Fibroblast of pulmonary artery (primary cell): ENCODE data around the gene TMPRSS5.
A peak's percentile ranks its signal among the peaks of the same experiment; 100 is the strongest.

Source experiments
- DNase-seq: peaks from one replicate; pipeline ENCODE4 v3.0.0-alpha.2; 2010; ENCODE audit warnings: low read depth
- H3K4me3 ChIP-seq: replicated peaks from 2 replicates; pipeline ENCODE4 v1.5.1; 2011; ENCODE audit warnings: low read depth, mild to moderate bottlenecking, control low read depth, low read length, moderate library complexity
- TF ChIP-seq, protein P1 (sequence below): IDR thresholded peaks from 2 replicates; pipeline ENCODE4 v1.5.1; 2011; ENCODE audit warnings: mild to moderate bottlenecking, control low read depth, low read length, inconsistent platforms; ENCODE audit errors: missing control alignments

The TMPRSS5 gene

DNA sequence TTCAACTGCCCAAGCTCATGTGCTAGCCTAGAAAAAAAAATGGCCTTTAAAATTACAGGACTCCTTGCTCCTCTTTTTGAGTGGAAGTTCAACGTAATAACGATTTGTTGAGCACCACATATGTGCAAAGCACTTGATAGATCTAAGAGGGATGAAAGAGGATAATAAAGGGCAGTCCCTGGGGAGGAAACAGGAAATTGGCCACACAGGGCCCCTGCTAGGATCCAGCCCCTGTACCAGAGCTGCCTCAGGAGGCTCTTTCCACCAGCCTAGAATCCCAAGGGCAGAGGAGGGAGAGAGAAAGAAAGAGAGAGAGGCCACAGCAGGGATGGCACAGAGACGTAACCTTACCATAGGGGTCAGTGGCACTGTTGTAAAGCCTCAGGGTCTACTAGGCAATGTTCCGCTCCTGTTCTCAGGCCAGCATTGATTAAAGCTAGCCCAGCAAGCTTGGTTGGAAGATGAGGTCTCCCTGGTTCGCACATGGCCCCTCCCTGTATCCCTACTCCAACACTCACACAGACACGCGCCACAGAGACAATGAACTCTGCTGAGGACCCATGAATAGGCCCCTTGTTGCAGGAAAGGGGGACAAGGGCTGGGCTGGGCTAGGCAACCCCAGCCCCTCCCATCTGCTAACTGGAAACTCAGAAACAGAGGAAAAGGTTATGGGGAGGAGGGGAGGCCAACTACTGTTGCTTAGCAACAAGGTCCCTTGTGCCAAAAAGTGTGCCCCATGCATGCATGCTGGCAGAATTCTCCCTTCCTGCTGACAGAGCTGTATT is at the start of gene TMPRSS5:
TMPRSS5 (minus strand) TSS at position 438 of the 785 bp plus-strand sequence; CDS start at position 354, 84 bp downstream.
- DNase-seq: no peak
- no peak within 1 kb of the TSS for H3K4me3 ChIP-seq
- TF ChIP-seq, protein P1, sequence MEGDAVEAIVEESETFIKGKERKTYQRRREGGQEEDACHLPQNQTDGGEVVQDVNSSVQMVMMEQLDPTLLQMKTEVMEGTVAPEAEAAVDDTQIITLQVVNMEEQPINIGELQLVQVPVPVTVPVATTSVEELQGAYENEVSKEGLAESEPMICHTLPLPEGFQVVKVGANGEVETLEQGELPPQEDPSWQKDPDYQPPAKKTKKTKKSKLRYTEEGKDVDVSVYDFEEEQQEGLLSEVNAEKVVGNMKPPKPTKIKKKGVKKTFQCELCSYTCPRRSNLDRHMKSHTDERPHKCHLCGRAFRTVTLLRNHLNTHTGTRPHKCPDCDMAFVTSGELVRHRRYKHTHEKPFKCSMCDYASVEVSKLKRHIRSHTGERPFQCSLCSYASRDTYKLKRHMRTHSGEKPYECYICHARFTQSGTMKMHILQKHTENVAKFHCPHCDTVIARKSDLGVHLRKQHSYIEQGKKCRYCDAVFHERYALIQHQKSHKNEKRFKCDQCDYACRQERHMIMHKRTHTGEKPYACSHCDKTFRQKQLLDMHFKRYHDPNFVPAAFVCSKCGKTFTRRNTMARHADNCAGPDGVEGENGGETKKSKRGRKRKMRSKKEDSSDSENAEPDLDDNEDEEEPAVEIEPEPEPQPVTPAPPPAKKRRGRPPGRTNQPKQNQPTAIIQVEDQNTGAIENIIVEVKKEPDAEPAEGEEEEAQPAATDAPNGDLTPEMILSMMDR: no peak

DNA sequence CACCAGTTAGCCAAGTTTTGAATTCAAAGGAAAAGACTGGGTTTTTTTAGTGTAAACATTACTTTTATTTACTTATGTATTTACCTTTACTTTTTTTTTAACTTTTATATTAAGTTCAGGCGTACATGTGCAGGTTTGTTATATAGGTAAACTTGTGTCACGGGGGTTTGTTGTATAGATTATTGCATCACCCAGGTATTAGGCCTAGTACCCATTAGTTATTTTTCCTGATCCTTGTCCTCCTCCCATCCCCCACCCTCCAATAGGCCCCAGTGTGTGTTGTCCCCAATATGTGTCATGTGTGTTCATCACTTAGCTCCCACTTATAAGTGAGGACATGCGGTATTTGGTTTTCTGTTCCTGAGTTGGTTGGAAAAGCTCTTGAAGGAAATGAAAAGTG is 46.8 kb upstream of the TMPRSS5 start:
- H3K4me3 ChIP-seq: no peak overlapping the region
- no peak for DNase-seq
- TF ChIP-seq, protein P1: no peak

DNA sequence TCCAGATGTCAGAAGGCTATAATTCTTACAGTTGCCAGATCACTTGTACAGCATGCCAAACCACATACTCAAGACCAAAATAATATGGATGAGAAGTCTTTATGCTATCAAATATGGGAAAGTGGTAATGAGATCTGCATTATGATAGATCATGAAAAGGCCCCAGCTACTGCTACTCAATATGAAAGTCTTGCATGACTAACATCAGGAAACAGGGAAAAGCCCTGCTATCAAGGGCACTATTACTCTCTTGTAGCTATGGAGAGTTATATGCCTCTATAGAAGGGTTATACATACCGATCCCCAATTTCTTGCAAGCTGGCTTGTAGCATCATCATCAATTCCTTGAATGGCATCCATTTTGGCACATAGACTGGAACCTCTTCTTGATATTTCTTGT is 30.2 kb upstream of the TMPRSS5 start:
- no peak overlapping the region for H3K4me3 ChIP-seq
- DNase-seq: no peak
- TF ChIP-seq, protein P1: no peak

DNA sequence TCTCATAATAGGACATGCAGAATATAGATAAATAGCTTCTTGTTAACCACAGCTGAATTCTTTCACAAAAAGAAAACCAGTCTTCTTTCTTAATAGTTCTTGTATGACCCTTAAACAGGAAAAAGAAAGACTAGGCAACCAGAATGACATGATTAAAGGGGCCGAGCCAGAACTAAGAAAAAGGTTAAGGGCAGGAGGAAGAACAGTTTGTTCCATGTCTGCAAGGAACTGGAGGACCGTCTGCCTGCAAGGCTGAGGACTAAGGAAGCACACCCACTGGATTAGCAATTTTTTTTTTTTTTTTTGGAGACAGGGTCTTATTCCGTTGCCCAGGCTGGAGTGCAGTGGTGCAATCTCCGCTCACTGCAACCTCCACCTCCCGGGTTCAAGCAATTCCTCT is 26.0 kb upstream of the TMPRSS5 start:
- DNase-seq: no peak
- no peak overlapping the region for H3K4me3 ChIP-seq
- TF ChIP-seq, protein P1: no peak

DNA sequence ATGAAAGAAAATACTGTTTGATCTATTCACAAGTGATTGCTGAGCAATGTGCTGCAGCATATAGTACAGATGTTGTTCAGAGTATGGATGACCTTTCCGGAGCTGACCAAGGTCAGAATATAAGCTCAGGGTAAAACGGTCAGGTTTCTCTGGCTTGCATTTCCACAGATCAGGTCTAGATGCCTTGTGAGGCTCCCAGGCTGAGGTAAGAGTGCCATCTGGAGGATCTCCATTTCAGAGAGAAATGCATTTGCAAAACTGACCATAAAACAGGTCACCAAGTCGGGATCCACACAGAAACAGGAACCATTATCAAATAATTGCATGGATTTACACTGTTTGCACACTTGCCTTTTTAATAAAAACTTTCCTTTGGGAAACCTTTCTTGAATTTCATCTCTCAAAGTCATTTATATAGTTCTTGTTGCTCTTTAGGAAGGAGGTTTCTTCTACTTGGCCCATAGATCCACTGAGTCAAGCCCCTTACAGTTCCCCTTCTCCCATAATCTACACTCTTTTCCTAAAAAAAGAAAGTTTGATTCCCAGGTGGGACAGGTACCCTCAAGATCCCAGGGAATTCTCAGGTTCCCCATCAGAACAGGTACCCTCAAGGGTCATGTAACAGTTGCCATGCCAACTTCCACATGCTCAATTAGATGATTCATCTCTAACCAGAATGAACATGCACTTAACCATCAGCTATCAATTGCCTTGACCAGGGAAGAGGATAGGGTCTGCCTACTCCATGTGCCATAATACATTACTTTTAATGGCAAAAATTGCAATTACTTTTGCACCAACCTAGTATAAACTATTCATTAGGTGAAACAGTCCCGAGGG is 25.0 kb upstream of the TMPRSS5 start:
- peak; percentile 72 for DNase-seq
- no peak overlapping the region for H3K4me3 ChIP-seq
- TF ChIP-seq, protein P1: peak; percentile 57

DNA sequence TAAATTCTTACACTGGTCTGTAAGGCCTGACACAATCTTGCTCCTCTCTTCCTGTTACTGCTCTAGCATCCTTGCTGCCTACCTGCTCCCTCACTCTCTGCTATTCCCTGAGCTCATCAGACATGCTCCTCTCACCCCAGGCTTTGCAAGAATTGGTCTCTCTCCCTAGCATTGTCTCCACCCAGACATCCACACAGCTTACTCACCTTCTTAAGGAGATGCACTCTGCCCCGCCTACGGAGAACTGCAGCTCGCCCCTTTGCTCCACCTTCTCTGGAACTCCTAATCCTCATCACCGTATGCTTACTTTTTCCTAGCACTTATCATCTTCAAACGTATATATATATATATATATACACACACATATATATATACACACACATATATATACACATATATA is 23.3 kb upstream of the TMPRSS5 start:
- TF ChIP-seq, protein P1: no peak
- H3K4me3 ChIP-seq: no peak overlapping the region
- no peak for DNase-seq
